H9 (cell line): ENCODE measurements around the gene THY1. TPM values are rescaled to one million over a fixed set of nuclear protein-coding genes. Genes with fewer than 3 reads are reported as not detected.

Experiments
- DNase-seq: peaks from one replicate; pipeline ENCODE4 v3.0.0-alpha.2; 2017
- H2AFZ ChIP-seq: one replicate; pipeline ENCODE4 v1.6.1; 2013; ENCODE audit warnings: mild to moderate bottlenecking, low read length, control low read depth, moderate library complexity
- H2AK5ac ChIP-seq: 2 replicates; pipeline ENCODE4 v1.6.1; 2013; ENCODE audit warnings: low read length, control low read depth, mixed read lengths; ENCODE audit not compliant: insufficient read length
- H2BK120ac ChIP-seq: one replicate; pipeline ENCODE4 v1.6.1; 2013; ENCODE audit warnings: low read depth, mild to moderate bottlenecking, low read length, control low read depth, inconsistent platforms; ENCODE audit not compliant: poor library complexity, severe bottlenecking
- H2BK12ac ChIP-seq: 2 replicates; pipeline ENCODE4 v1.6.1; 2013; ENCODE audit warnings: low read length, control low read depth, mixed read lengths, low read depth; ENCODE audit not compliant: insufficient read length
- H2BK15ac ChIP-seq: 2 replicates; pipeline ENCODE4 v1.6.1; 2013; ENCODE audit warnings: low read depth, low read length, control low read depth
- H2BK20ac ChIP-seq: one replicate; pipeline ENCODE4 v1.6.1; 2013; ENCODE audit warnings: low read depth, mild to moderate bottlenecking, low read length, control low read depth, inconsistent platforms; ENCODE audit not compliant: poor library complexity, severe bottlenecking
- H2BK5ac ChIP-seq: 2 replicates; pipeline ENCODE4 v1.6.1; 2013; ENCODE audit warnings: low read length, control low read depth, mixed read lengths; ENCODE audit not compliant: insufficient read length
- H3K14ac ChIP-seq: 2 replicates; pipeline ENCODE4 v1.6.1; 2013; ENCODE audit warnings: low read length, control low read depth; ENCODE audit not compliant: insufficient read depth
- H3K18ac ChIP-seq: 2 replicates; pipeline ENCODE4 v1.6.1; 2013; ENCODE audit warnings: low read depth, mild to moderate bottlenecking, mixed read lengths, low read length, control low read depth; ENCODE audit not compliant: insufficient read length
- H3K23ac ChIP-seq: 2 replicates; pipeline ENCODE4 v1.6.1; 2013; ENCODE audit warnings: low read length, control low read depth, mixed read lengths, low read depth; ENCODE audit not compliant: insufficient read length
- H3K23me2 ChIP-seq: 2 replicates; pipeline ENCODE4 v1.6.1; 2013; ENCODE audit warnings: low read depth, mild to moderate bottlenecking, mixed read lengths, low read length, control low read depth; ENCODE audit not compliant: insufficient read length, poor library complexity, severe bottlenecking
- H3K27ac ChIP-seq: 2 replicates; pipeline ENCODE4 v1.5.1; 2013; ENCODE audit warnings: low read length, control low read depth, mixed read lengths, low read depth; ENCODE audit not compliant: insufficient read length
- H3K27me3 ChIP-seq: 2 replicates; pipeline ENCODE4 v1.6.1; 2013; ENCODE audit warnings: low read length, control low read depth, inconsistent platforms; ENCODE audit not compliant: insufficient read depth
- H3K4ac ChIP-seq: 2 replicates; pipeline ENCODE4 v1.6.1; 2013; ENCODE audit warnings: low read depth, mild to moderate bottlenecking, control low read depth, inconsistent platforms, low read length, moderate library complexity
- H3K4me1 ChIP-seq: 2 replicates; pipeline ENCODE4 v1.6.1; 2013; ENCODE audit warnings: low read length, control low read depth, inconsistent platforms; ENCODE audit not compliant: insufficient read depth
- H3K4me2 ChIP-seq: 2 replicates; pipeline ENCODE4 v1.6.1; 2013; ENCODE audit warnings: low read length, control low read depth, mixed read lengths; ENCODE audit not compliant: insufficient read length, insufficient read depth
- H3K56ac ChIP-seq: 2 replicates; pipeline ENCODE4 v1.6.1; 2013; ENCODE audit warnings: low read depth, mild to moderate bottlenecking, mixed read lengths, low read length, control low read depth; ENCODE audit not compliant: insufficient read length
- H3K79me1 ChIP-seq: 2 replicates; pipeline ENCODE4 v1.6.1; 2013; ENCODE audit warnings: low read depth, mild to moderate bottlenecking, moderate library complexity, low read length, control low read depth, inconsistent platforms; ENCODE audit not compliant: insufficient read depth, poor library complexity, severe bottlenecking
- H3K79me2 ChIP-seq: 2 replicates; pipeline ENCODE4 v1.6.1; 2013; ENCODE audit warnings: low read length, control low read depth, inconsistent platforms; ENCODE audit not compliant: insufficient read depth
- H3K9ac ChIP-seq: 2 replicates; pipeline ENCODE4 v1.6.1; 2013; ENCODE audit warnings: low read length, control low read depth, mixed read lengths; ENCODE audit not compliant: insufficient read length; ENCODE audit errors: extremely low read depth
- H3K9me3 ChIP-seq: one replicate; pipeline ENCODE4 v1.6.1; 2013; ENCODE audit warnings: low read depth, low read length, inconsistent platforms; ENCODE audit not compliant: control insufficient read depth
- H3T11ph ChIP-seq: one replicate; pipeline ENCODE4 v1.6.1; 2013; ENCODE audit warnings: mild to moderate bottlenecking, low read length, control low read depth, inconsistent platforms
- H4K20me1 ChIP-seq: one replicate; pipeline ENCODE4 v1.6.1; 2013; ENCODE audit not compliant: control insufficient read depth, insufficient read length, insufficient read depth
- H4K5ac ChIP-seq: 2 replicates; pipeline ENCODE4 v1.6.1; 2013; ENCODE audit warnings: low read depth, mild to moderate bottlenecking, mixed read lengths, low read length, control low read depth; ENCODE audit not compliant: insufficient read length
- H4K8ac ChIP-seq: replicated peaks from 2 replicates; pipeline ENCODE4 v1.6.1; 2013; ENCODE audit warnings: low read length, control low read depth, mixed read lengths, low read depth; ENCODE audit not compliant: insufficient read length
- H4K91ac ChIP-seq: 2 replicates; pipeline ENCODE4 v1.6.1; 2013; ENCODE audit warnings: low read depth, mild to moderate bottlenecking, moderate library complexity, mixed read lengths, low read length, control low read depth; ENCODE audit not compliant: insufficient read length
- H3K27ac Mint-ChIP-seq, 3 experiments: 2 replicates in 2 of 3; 3 replicates in 1 of 3; pipeline ENCODE4 v1.8.0; 2020 to 2021; ENCODE audit warnings: mixed read lengths in 3 of 3, mild to moderate bottlenecking in 1 of 3, moderate library complexity in 1 of 3
- H3K27me3 Mint-ChIP-seq: 2 replicates; pipeline ENCODE4 v1.8.0; 2021; ENCODE audit warnings: low read depth, mild to moderate bottlenecking, moderate library complexity, mixed read lengths
- H3K36me3 Mint-ChIP-seq, 3 experiments: 2 replicates in 2 of 3; 3 replicates in 1 of 3; pipeline ENCODE4 v1.8.0; 2020 to 2021; ENCODE audit warnings: low read depth in 3 of 3, mixed read lengths in 3 of 3; ENCODE audit not compliant: insufficient read depth in 1 of 3
- H3K4me1 Mint-ChIP-seq, 2 experiments: 2 replicates each; pipeline ENCODE4 v1.8.0; 2020; ENCODE audit warnings: mixed read lengths in 2 of 2
- H3K4me3 Mint-ChIP-seq, 2 experiments: 2 replicates in 1 of 2; 3 replicates in 1 of 2; pipeline ENCODE4 v1.8.0; 2020 to 2021; ENCODE audit warnings: mild to moderate bottlenecking in 2 of 2, mixed read lengths in 2 of 2, moderate library complexity in 1 of 2
- H3K9me3 Mint-ChIP-seq, 2 experiments: 2 replicates in 1 of 2; 3 replicates in 1 of 2; pipeline ENCODE4 v1.8.0; 2020; ENCODE audit warnings: mild to moderate bottlenecking in 2 of 2, mixed read lengths in 2 of 2, moderate library complexity in 1 of 2
- total RNA-seq: library from RNA; stranded (reverse); gene quantifications from 2 replicates; pipeline ENCODE4 v1.2.1, GENCODE V29; 2021
- TF ChIP-seq, protein P1 (sequence below): fragments of 200-600 bp; sonication (generic); conservative IDR thresholded peaks from 3 replicates; pipeline ENCODE4 v1.8.0; 2021; ENCODE audit warnings: antibody characterized with exemption, mild to moderate bottlenecking

Gene THY1
- total RNA-seq, 1 experiment from 2014 or later: 176 TPM

DNA sequence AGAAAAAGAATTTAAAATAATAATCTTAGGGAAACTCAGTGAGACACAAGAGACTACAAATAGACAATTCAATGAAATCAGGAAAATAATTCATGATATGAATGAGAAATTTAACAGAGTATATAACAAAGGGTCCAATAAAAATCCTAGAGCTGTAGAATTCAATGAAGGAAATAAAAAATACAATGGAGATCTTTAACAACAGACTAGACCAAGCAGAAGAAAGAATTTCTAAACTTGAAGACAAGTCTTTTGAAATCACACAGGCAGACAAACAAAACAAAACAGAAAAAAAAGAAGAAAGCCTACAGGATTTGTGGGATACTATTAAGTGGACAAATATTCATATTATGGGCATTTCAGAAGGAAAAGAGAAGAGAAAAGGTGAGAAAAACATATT, 25.2 kb downstream of the THY1 start:
- Histone ChIP-seq H2BK20ac (no peak overlapping the region), H3K79me1 (no peaks in the 10 kb centered on the region), H2AK5ac (no peak overlapping the region), H2BK5ac (no peak overlapping the region), H3K9ac (no peak overlapping the region), H4K91ac (no peak overlapping the region), H2BK120ac (no peak overlapping the region), H3K4me1 (no peaks in the 10 kb centered on the region; the same call in 1 of the 2 replicates), H3K4ac (no peak overlapping the region), H2AFZ (no peak overlapping the region), H3K18ac (no peak overlapping the region), H3K56ac (no peak overlapping the region), H3K23ac (no peak overlapping the region), H4K20me1 (no peaks in the 10 kb centered on the region), H3K79me2 (no peaks in the 10 kb centered on the region), H3K23me2 (no peaks in the 10 kb centered on the region), H3K14ac (no peak overlapping the region), H3T11ph (no peak overlapping the region), H2BK15ac (no peak overlapping the region), H3K27ac (no peak overlapping the region), H3K4me2 (no peak overlapping the region), H4K8ac (no peak overlapping the region), H4K5ac (no peak overlapping the region), H3K9me3 (no peaks in the 10 kb centered on the region), H2BK12ac (no peak overlapping the region), H3K27me3 (no peaks in the 10 kb centered on the region; the same call in 1 of the 2 replicates)
- Mint-ChIP-seq H3K27me3 (peaks cover 4% of the 10 kb centered on the region), H3K4me1 (peaks cover 4 to 6% of the 10 kb centered on the region in 2 experiments), H3K4me3 (no peak overlapping the region), H3K36me3 (peaks cover 0 to 13% (median 13%) of the 10 kb centered on the region in 3 experiments; a peak in 5 of 7 replicates), H3K27ac (no peak overlapping the region), H3K9me3 (peaks cover 6 to 15% of the 10 kb centered on the region in 2 experiments)
- DNase-seq: no peak
- TF ChIP-seq, protein P1, sequence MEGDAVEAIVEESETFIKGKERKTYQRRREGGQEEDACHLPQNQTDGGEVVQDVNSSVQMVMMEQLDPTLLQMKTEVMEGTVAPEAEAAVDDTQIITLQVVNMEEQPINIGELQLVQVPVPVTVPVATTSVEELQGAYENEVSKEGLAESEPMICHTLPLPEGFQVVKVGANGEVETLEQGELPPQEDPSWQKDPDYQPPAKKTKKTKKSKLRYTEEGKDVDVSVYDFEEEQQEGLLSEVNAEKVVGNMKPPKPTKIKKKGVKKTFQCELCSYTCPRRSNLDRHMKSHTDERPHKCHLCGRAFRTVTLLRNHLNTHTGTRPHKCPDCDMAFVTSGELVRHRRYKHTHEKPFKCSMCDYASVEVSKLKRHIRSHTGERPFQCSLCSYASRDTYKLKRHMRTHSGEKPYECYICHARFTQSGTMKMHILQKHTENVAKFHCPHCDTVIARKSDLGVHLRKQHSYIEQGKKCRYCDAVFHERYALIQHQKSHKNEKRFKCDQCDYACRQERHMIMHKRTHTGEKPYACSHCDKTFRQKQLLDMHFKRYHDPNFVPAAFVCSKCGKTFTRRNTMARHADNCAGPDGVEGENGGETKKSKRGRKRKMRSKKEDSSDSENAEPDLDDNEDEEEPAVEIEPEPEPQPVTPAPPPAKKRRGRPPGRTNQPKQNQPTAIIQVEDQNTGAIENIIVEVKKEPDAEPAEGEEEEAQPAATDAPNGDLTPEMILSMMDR: no peak
